Ureter (tissue), 1 donor: ENCODE measurements around the gene COL21A1. TPM values are rescaled to one million over a fixed set of nuclear protein-coding genes. Genes with fewer than 3 reads are reported as not detected.

Experiments used
- DNase-seq: peaks from one replicate; pipeline ENCODE4 v3.0.0-alpha.2; 2020; ENCODE audit warnings: low spot score
- total RNA-seq: library from RNA; stranded (reverse); gene quantifications from one replicate; pipeline ENCODE4 v1.2.4, GENCODE V29; 2023
- donor health status: DM: yes; HTN: yes; CAD: no.

The COL21A1 gene
- total RNA-seq, 1 donor from 2014 or later = 9.3 TPM

- no peak for DNase-seq
These were observed 141.1 kb downstream of the COL21A1 start for GRCh38 chr6:56106231-56106630.

GRCh38 chr6:56104591-56104990, 142.8 kb downstream of the COL21A1 start:
- DNase-seq = no peak

- no peak for DNase-seq
These were observed 145.2 kb downstream of the COL21A1 start for GRCh38 chr6:56102216-56102615.

GRCh38 chr6:56101141-56101553, 146.2 kb downstream of the COL21A1 start:
- no peak for DNase-seq

- no peak for DNase-seq
These were observed 150.3 kb downstream of the COL21A1 start for GRCh38 chr6:56096946-56097621.

- no peak for DNase-seq
These were observed 150.8 kb downstream of the COL21A1 start for GRCh38 chr6:56096541-56096940.

GRCh38 chr6:56093776-56094175, 153.6 kb downstream of the COL21A1 start:
- no peak for DNase-seq

- no peak for DNase-seq
These were observed 156.1 kb downstream of the COL21A1 start for GRCh38 chr6:56091159-56091869.

GRCh38 chr6:56088641-56089040, 158.7 kb downstream of the COL21A1 start:
- no peak for DNase-seq

GRCh38 chr6:56087421-56087820, 160.0 kb downstream of the COL21A1 start:
- no peak for DNase-seq

GRCh38 chr6:56079751-56080540, 167.4 kb downstream of the COL21A1 start:
- no peak for DNase-seq

- DNase-seq = no peak
These were observed 171.3 kb downstream of the COL21A1 start for GRCh38 chr6:56076033-56076432.

- DNase-seq = no peak
These were observed 173.6 kb downstream of the COL21A1 start for GRCh38 chr6:56073761-56074160.

GRCh38 chr6:56073315-56073714, 174.1 kb downstream of the COL21A1 start:
- no peak for DNase-seq

- no peak for DNase-seq
These were observed 174.5 kb downstream of the COL21A1 start for GRCh38 chr6:56072856-56073255.

GRCh38 chr6:56065408-56065807, 182.0 kb downstream of the COL21A1 start:
- no peak for DNase-seq

- no peak for DNase-seq
These were observed 184.5 kb downstream of the COL21A1 start for GRCh38 chr6:56062836-56063235.

GRCh38 chr6:56058636-56059035, 188.7 kb downstream of the COL21A1 start:
- no peak for DNase-seq

GRCh38 chr6:56055081-56055704, 192.2 kb downstream of the COL21A1 start:
- DNase-seq = no peak

GRCh38 chr6:56051202-56051598, 196.2 kb downstream of the COL21A1 start:
- no peak for DNase-seq

GRCh38 chr6:56050530-56051201, 196.7 kb downstream of the COL21A1 start:
- no peak for DNase-seq

GRCh38 chr6:56048601-56049000, 198.8 kb downstream of the COL21A1 start:
- DNase-seq = no peak
